Prostate gland (tissue), 2 donors: Measurements from ENCODE around the gene NPC1L1. TPM values are rescaled to one million over a fixed set of nuclear protein-coding genes. Genes with fewer than 3 reads are reported as not detected.
"Not testable (repeated sequence)": the region's sequence is repeated elsewhere in the genome, so short reads cannot be mapped to it uniquely, and the experiment has no call there.

ENCODE experiments used
- DNase-seq: peaks from one replicate; pipeline ENCODE4 v3.0.0-alpha.2; 2019; ENCODE audit warnings: low spot score
- H3K27ac ChIP-seq, 2 donors: fragments of 200-600 bp; sonication (generic); 2 replicates each; pipeline ENCODE4 v1.5.1; 2017 to 2019
- H3K27me3 ChIP-seq: fragments of 200-600 bp; sonication (generic); replicated peaks from 2 replicates; pipeline ENCODE4 v1.5.1; 2019; ENCODE audit not compliant: insufficient read depth
- H3K36me3 ChIP-seq, 2 donors: fragments of 200-600 bp; sonication (generic); 1 replicate in 1 of 2; 2 replicates in 1 of 2; pipeline versions ENCODE4 v1.5.1 to v1.8.1; 2017 to 2019
- H3K4me1 ChIP-seq: fragments of 200-600 bp; sonication (generic); replicated peaks from 2 replicates; pipeline ENCODE4 v1.5.1; 2019
- H3K4me3 ChIP-seq, 2 donors: fragments of 200-600 bp; sonication (generic); 2 replicates each; pipeline ENCODE4 v1.5.1; 2017 to 2019
- H3K9me3 ChIP-seq: fragments of 200-600 bp; sonication (generic); 2 replicates; pipeline ENCODE4 v1.5.1; 2017
- POLR2A ChIP-seq: fragments of 450-650 bp; IDR thresholded peaks from one replicate; pipeline ENCODE4 v1.6.1; 2016; ENCODE audit warnings: antibody characterized with exemption, mild to moderate bottlenecking
- POLR2AphosphoS5 ChIP-seq: sonication (generic); formaldehyde crosslinking; IDR thresholded peaks from one replicate; pipeline ENCODE4 v1.6.1; 2017; ENCODE audit warnings: antibody characterized with exemption
- WGBS: methylation state at CpG from one replicate; pipeline ENCODE4 v1.1.5; 2018; 5-methylcytosine and 5-hydroxymethylcytosine counted together
- intact Hi-C: fragments of 100-400 bp; cut with DNase I; formaldehyde crosslinking; loops from one replicate; pipeline ENCODE4 v1.14.2; 2022
- total RNA-seq, 2 donors: library from RNA; depleted of rRNA; stranded (reverse); fragments of >200 nt; gene quantifications; one replicate each; pipeline ENCODE4 v1.1.0, GENCODE V29; 2016
- TF ChIP-seq, protein P1 (sequence below), 4 experiments: fragments of 200-600 bp in 2 of 4; fragments of 450-650 bp in 2 of 4; sonication (generic) in 2 of 4; IDR thresholded peaks; 1 replicate in 3 of 4; 2 replicates in 1 of 4; pipeline ENCODE4 v1.5.1; 2016 to 2019; ENCODE audit warnings: antibody characterized with exemption in 4 of 4, mild to moderate bottlenecking in 2 of 4, moderate library complexity in 2 of 4

The NPC1L1 gene
- total RNA-seq, 2 donors from 2014 or later = 0.11 to 0.23 TPM

DNA sequence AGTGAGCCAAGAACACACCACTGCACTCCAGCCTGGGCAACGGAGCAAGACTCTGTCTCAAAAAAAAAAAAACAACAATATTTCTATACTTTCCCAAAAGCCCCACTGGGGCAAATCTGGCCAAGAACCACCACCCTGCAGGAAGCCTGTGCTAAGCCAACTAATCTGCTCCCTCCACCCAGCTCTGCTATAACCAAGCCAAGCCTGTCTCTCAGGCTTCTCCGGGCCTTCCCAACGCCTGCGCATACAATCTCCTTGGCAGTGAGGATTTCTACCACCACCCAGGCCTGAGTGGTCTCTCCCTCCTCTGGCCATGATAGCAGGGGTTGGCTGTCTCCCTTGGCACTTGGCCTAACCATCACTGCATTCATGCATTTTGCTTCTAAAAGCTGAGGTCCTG lies 18.4 kb upstream of the NPC1L1 start:
- no peak overlapping the region for H3K27ac ChIP-seq
- H3K4me1 ChIP-seq = no peaks in the 10 kb centered on the region
- H3K4me3 ChIP-seq = no peak overlapping the region
- H3K9me3 ChIP-seq = no peaks in the 10 kb centered on the region
- H3K27me3 ChIP-seq = no peaks in the 10 kb centered on the region
- WGBS = 81% methylated on average over 4 of the region's 4 CpGs
- TF ChIP-seq, protein P1, sequence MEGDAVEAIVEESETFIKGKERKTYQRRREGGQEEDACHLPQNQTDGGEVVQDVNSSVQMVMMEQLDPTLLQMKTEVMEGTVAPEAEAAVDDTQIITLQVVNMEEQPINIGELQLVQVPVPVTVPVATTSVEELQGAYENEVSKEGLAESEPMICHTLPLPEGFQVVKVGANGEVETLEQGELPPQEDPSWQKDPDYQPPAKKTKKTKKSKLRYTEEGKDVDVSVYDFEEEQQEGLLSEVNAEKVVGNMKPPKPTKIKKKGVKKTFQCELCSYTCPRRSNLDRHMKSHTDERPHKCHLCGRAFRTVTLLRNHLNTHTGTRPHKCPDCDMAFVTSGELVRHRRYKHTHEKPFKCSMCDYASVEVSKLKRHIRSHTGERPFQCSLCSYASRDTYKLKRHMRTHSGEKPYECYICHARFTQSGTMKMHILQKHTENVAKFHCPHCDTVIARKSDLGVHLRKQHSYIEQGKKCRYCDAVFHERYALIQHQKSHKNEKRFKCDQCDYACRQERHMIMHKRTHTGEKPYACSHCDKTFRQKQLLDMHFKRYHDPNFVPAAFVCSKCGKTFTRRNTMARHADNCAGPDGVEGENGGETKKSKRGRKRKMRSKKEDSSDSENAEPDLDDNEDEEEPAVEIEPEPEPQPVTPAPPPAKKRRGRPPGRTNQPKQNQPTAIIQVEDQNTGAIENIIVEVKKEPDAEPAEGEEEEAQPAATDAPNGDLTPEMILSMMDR (IDR thresholded peaks at IDR 0.05) = no peak
- TF ChIP-seq POLR2AphosphoS5 = no peak
- no peak for TF ChIP-seq POLR2A
- no peak for DNase-seq
- no peaks in the 10 kb centered on the region for H3K36me3 ChIP-seq
- intact Hi-C loops = no loop called here

DNA sequence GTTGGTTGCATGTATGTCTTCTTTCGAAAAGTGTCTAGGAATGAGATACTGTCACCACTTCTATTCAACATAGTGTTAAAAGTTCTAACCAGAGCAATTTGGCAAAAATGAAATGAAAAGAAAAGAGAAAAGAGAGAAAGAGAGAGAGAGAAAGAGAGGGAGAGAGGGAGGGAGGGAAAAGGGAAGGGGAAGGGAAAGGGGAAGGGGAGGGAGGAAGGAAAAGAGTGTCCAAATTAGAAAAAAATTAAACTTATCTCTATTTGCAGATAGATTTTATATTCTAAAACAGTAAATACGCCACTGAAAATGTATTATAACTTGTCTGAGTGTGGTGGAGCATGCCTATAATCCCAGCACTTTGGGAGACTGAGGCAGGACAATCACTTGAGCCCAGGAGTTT lies 16.4 kb upstream of the NPC1L1 start:
- TF ChIP-seq POLR2AphosphoS5 (no peak), POLR2A (no peak)
- TF ChIP-seq, protein P1 (IDR thresholded peaks at IDR 0.05) = no peak
- H3K27me3 ChIP-seq = no peaks in the 10 kb centered on the region
- WGBS = 85% methylated on average over 2 of the region's 2 CpGs
- intact Hi-C loops = no loop called here
- no peak for DNase-seq
- no peaks in the 10 kb centered on the region for H3K4me1 ChIP-seq
- H3K9me3 ChIP-seq = no peaks in the 10 kb centered on the region
- H3K36me3 ChIP-seq = no peaks in the 10 kb centered on the region
- no peak overlapping the region for H3K4me3 ChIP-seq
- no peak overlapping the region for H3K27ac ChIP-seq

DNA sequence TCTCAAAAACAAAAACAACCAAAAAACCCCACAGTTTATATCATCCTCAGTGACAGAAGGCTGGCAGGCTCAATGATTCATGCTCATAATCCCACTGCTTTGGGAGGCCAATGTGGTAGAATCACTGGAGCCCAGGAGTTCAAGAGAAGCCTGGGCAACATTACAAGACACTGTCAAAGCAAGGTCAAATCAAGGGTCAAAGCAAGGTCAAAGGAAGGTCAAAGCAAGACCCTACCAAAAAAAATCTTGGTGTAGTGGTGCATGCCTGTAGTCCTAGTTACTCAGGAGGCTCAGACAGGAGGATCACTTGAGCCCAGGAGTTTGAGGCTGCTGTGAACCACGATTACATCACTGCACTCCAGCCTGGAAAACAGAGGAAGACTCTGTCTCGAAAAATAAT lies 14.2 kb upstream of the NPC1L1 start:
- TF ChIP-seq, protein P1 (IDR thresholded peaks at IDR 0.05) = no peak
- TF ChIP-seq POLR2A (no peak), POLR2AphosphoS5 (no peak)
- Histone ChIP-seq H3K27ac (no peak overlapping the region), H3K9me3 (no peaks in the 10 kb centered on the region), H3K27me3 (no peaks in the 10 kb centered on the region), H3K36me3 (no peaks in the 10 kb centered on the region), H3K4me3 (no peak overlapping the region), H3K4me1 (no peaks in the 10 kb centered on the region)
- no peak for DNase-seq
- 75% methylated on average over 2 of the region's 2 CpGs for WGBS
- intact Hi-C loops = no loop called here

DNA sequence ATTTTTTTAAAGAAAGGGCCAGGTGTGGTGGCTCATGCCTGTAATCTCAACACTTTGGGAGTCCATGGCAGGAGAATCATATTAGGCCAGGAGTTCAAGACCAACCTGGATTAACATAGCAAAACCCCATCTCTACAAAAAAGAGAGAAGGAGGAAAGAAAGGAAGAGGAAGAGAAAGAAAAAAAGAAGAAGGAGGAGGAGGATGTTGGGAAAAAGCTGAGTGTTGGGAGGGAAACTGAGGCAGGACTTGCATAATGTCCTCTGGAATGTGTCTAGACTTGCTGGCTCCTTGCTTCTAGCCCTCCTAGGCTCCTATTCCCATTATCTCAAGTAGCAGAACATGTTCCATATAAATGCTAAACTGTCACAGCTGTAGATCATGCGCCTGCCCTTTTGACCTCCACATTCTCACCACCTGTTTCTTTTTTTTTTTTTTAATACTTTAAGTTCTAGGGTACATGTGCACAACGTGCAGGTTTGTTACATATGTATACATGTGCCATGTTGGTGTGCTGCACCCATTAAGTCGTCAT lies 11.4 kb upstream of the NPC1L1 start:
- H3K9me3 ChIP-seq, H3K36me3 ChIP-seq, H3K27me3 ChIP-seq, H3K4me3 ChIP-seq, intact Hi-C loops, H3K27ac ChIP-seq, DNase-seq, H3K4me1 ChIP-seq: not testable (repeated sequence)
- WGBS = 69% methylated on average over 3 of the region's 3 CpGs

DNA sequence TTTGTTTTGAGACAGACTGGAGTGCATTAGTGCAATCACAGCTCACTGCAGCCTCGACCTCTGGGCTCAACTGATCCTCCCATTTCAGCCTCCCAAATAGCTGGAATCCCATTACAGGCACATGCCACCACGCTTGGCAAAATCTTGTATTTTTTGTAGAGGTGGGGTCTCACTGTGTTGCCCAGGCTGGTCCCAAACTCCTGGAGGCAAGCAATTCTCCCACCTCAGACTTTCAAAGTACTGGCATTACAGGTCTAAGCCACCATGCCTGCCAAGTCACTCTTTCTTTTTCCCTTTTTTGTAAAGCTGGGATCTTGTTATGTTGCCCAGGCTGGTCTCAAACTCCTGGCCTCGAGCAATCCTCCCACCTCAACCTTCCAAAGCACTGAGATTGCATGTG lies 8.3 kb upstream of the NPC1L1 start:
- no peak for DNase-seq
- no peak overlapping the region for H3K4me3 ChIP-seq
- 74% methylated on average over 3 of the region's 3 CpGs for WGBS
- H3K4me1 ChIP-seq = no peaks in the 10 kb centered on the region
- no peaks in the 10 kb centered on the region for H3K9me3 ChIP-seq
- TF ChIP-seq POLR2A = no peak
- intact Hi-C loops = no loop called here
- H3K27ac ChIP-seq = no peak overlapping the region
- no peaks in the 10 kb centered on the region for H3K27me3 ChIP-seq
- no peaks in the 10 kb centered on the region for H3K36me3 ChIP-seq

DNA sequence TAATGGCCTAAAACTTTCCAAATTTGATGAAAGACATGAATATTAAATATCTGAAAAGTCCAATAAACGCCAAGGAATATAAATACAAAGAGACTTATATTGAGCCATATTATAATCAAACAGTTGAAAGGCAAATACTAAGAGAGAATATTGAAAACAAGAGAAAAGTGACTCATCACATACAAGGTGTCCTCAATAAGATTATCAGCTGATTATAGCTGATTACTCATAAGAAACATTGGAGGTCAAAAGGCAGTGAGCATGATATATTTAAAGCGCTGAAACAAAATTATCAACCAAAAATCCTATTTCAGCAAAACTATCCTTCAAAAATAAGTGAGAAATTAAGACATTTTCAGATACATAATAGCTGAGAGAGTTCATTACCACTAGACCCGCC lies 7.8 kb upstream of the NPC1L1 start:
- WGBS = 96% methylated on average over 3 of the region's 3 CpGs
- no peak for DNase-seq
- H3K27me3 ChIP-seq = no peaks in the 10 kb centered on the region
- H3K4me1 ChIP-seq = no peaks in the 10 kb centered on the region
- TF ChIP-seq, protein P1 (IDR thresholded peaks at IDR 0.05) = no peak
- TF ChIP-seq POLR2AphosphoS5 (no peak), POLR2A (no peak)
- no peak overlapping the region for H3K4me3 ChIP-seq
- H3K27ac ChIP-seq = no peak overlapping the region
- no peaks in the 10 kb centered on the region for H3K9me3 ChIP-seq
- no peaks in the 10 kb centered on the region for H3K36me3 ChIP-seq
- intact Hi-C loops = no loop called here
